ENCODE data around the gene PGM2L1. TPM values are rescaled to one million over a fixed set of nuclear protein-coding genes. Genes with fewer than 3 reads are reported as not detected.
A peak's percentile ranks its signal among the peaks of the same experiment; 100 is the strongest.

Gene PGM2L1
- total RNA-seq, 2 experiments from 2014 or later, result 6.1 to 6.5 TPM

DNA sequence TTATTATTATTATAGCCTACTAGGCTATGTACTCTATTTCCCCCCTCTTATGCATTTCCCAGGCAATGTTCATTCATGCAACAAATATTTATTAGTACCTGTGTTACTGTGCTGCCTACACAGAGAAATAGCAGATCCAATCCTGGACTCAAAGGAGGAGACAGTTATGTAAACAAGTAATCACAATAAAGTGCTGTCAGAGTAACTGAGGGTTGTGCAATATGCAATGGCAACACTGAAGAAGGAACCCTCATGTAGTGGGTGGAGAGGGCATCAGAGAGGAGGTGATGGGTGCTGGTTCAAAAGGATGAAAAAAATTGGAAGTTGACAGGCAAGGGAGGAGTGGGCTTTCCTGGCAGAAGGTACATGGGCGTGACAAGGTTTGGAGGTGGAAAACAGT is 85.9 kb downstream of the PGM2L1 start:
- ChIA-PET CTCF (interaction anchor here (1.3 to 2.1 kb wide), 3 partner anchors 9 to 137 kb away, joined by 3 to 12 read pairs (median 3); no protein-coding TSS in a partner anchor), POLR2A (no interaction called here)
- DNase-seq, result no peak
- H3K27ac Mint-ChIP-seq, result no peak overlapping the region
- H3K36me3 Mint-ChIP-seq (ENCODE audit: low read depth), result no peaks in the 10 kb centered on the region
- no peak overlapping the region for H3K4me3 Mint-ChIP-seq
- H3K9me3 Mint-ChIP-seq (ENCODE audit: insufficient read depth), result peaks cover 13% of the 10 kb centered on the region
- ATAC-seq, result no peak
- peaks cover 5% of the 10 kb centered on the region for H3K4me1 Mint-ChIP-seq (ENCODE audit: low read depth)
- peaks cover 54% of the 10 kb centered on the region for H3K27me3 Mint-ChIP-seq (ENCODE audit: low read depth)

DNA sequence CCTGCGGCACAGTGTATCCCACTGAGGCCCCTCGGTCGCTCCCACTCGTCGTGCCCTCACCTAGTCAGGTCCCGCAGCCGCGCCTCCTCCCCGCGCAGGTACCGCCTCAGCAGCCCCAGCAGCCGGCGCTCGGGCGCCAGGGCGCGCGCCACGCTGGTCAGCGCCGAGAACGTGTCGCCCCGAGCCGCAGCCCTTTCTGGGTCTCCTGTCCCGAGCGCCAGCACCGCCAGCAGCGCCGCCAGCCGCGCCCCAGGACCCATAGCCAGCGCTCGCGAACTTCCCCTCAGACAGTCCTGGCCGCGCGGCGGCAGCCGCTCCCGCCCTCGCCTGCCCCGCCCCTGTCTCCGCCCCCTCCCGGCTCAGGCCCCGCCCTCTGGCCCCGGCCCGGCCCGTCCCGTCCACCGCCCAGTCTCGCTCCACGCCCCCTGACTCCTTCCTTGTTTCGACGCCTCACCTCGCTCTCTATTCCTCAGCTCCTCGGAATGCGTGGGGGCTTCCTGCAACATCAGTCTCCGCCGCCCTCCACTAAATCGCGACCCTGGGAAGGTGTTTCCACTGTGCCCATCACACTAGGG is 86.8 kb downstream of the PGM2L1 start, which contains the start of gene P4HA3:
Gene P4HA3, minus strand, starts transcription at position 289 of the 575 bp plus-strand sequence. Its CDS starts 29 bp downstream, at position 260.
- peaks cover 52% of the 10 kb centered on the region for H3K27me3 Mint-ChIP-seq (ENCODE audit: low read depth)
- DNase-seq, result peak; percentile 64

GRCh38 chr11:74310857-74311256 is 87.4 kb downstream of the PGM2L1 start:
- ChIA-PET CTCF (no interaction called here), POLR2A (interaction anchor here (0.6 kb wide), 1 partner anchor 211 kb away, joined by 3 read pairs; no protein-coding TSS in a partner anchor)
- peaks cover 3% of the 10 kb centered on the region for H3K9me3 Mint-ChIP-seq (ENCODE audit: insufficient read depth)
- H3K4me1 Mint-ChIP-seq (ENCODE audit: low read depth), result peaks cover 7% of the 10 kb centered on the region
- H3K36me3 Mint-ChIP-seq (ENCODE audit: low read depth), result no peaks in the 10 kb centered on the region
- DNase-seq (no peak), ATAC-seq (no peak)
- H3K27me3 Mint-ChIP-seq (ENCODE audit: low read depth), result peaks cover 56% of the 10 kb centered on the region
- H3K4me3 Mint-ChIP-seq, result peak overlapping the region; percentile 48
- no peak overlapping the region for H3K27ac Mint-ChIP-seq

More for the DNA sequence above, 86.8 kb downstream of the PGM2L1 start, which contains the start of gene P4HA3:
- Mint-ChIP-seq H3K9me3 (ENCODE audit: insufficient read depth) (peaks cover 4% of the 10 kb centered on the region), H3K4me1 (ENCODE audit: low read depth) (peaks cover 6% of the 10 kb centered on the region), H3K4me3 (peak within 1 kb of the TSS; percentile 48), H3K36me3 (ENCODE audit: low read depth) (no peaks in the 10 kb centered on the region), H3K27ac (no peak within 1 kb of the TSS)
- ChIA-PET CTCF (interaction anchor here (2.1 kb wide), 1 partner anchor 10 kb away, joined by 12 read pairs; no protein-coding TSS in a partner anchor), POLR2A (no interaction called here)
- ATAC-seq, result peak; percentile 97

DNA sequence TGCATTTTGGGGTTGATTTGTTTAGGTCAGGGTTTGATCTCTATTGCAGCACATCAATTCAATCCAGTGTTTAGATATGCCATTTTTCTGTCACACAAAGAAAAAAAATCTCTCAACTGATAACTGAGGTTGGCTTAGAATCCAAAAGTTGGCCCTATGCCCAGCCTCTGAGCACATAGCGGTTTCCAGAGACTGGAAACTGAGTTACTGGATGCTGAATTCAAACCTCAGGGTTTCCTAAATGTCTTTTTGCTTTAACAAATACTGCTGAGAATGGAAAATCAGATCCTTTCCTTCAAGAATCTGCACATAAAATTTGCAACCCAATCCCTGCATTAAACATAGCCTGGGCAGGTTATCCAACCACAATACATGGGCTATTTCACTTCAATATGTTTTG is 90.8 kb downstream of the PGM2L1 start:
- Mint-ChIP-seq H3K4me3 (no peak overlapping the region), H3K36me3 (ENCODE audit: low read depth) (no peaks in the 10 kb centered on the region), H3K9me3 (ENCODE audit: insufficient read depth) (no peaks in the 10 kb centered on the region), H3K27me3 (ENCODE audit: low read depth) (peaks cover 55% of the 10 kb centered on the region), H3K27ac (no peak overlapping the region), H3K4me1 (ENCODE audit: low read depth) (peaks cover 7% of the 10 kb centered on the region)
- CTCF ChIA-PET, result interaction anchor here (1.5 to 1.6 kb wide), 2 partner anchors 14 to 51 kb away, joined by 4 to 5 read pairs; no protein-coding TSS in a partner anchor
- POLR2A ChIA-PET, result no interaction called here
- DNase-seq (no peak), ATAC-seq (no peak)

- no peak overlapping the region for H3K27ac Mint-ChIP-seq
- POLR2A ChIA-PET, result no interaction called here
- peaks cover 49% of the 10 kb centered on the region for H3K27me3 Mint-ChIP-seq (ENCODE audit: low read depth)
- ATAC-seq, result no peak
- DNase-seq, result no peak
- H3K9me3 Mint-ChIP-seq (ENCODE audit: insufficient read depth), result no peaks in the 10 kb centered on the region
- peaks cover 3% of the 10 kb centered on the region for H3K4me1 Mint-ChIP-seq (ENCODE audit: low read depth)
- H3K36me3 Mint-ChIP-seq (ENCODE audit: low read depth), result no peaks in the 10 kb centered on the region
- CTCF ChIA-PET, result no interaction called here
- no peak overlapping the region for H3K4me3 Mint-ChIP-seq
These were observed 91.6 kb downstream of the PGM2L1 start for GRCh38 chr11:74306435-74307175.

- ChIA-PET CTCF (interaction anchor here (2.4 kb wide), 1 partner anchor 23 kb away, joined by 13 read pairs; no protein-coding TSS in a partner anchor), POLR2A (no interaction called here)
- H3K9me3 Mint-ChIP-seq (ENCODE audit: insufficient read depth), result no peaks in the 10 kb centered on the region
- DNase-seq (no peak), ATAC-seq (no peak)
- H3K27ac Mint-ChIP-seq, result no peak overlapping the region
- peaks cover 7% of the 10 kb centered on the region for H3K27me3 Mint-ChIP-seq (ENCODE audit: low read depth)
- no peak overlapping the region for H3K4me3 Mint-ChIP-seq
- H3K36me3 Mint-ChIP-seq (ENCODE audit: low read depth), result no peaks in the 10 kb centered on the region
- peaks cover 5% of the 10 kb centered on the region for H3K4me1 Mint-ChIP-seq (ENCODE audit: low read depth)
These were observed 99.2 kb downstream of the PGM2L1 start for GRCh38 chr11:74299015-74299414.

- Mint-ChIP-seq H3K27me3 (ENCODE audit: low read depth) (peaks cover 9% of the 10 kb centered on the region), H3K4me1 (ENCODE audit: low read depth) (peaks cover 5% of the 10 kb centered on the region), H3K4me3 (no peak overlapping the region), H3K27ac (no peak overlapping the region), H3K9me3 (ENCODE audit: insufficient read depth) (no peaks in the 10 kb centered on the region), H3K36me3 (ENCODE audit: low read depth) (no peaks in the 10 kb centered on the region)
- CTCF ChIA-PET, result interaction anchor here (0.9 kb wide), 2 partner anchors 42 to 151 kb away, joined by 3 to 4 read pairs; no protein-coding TSS in a partner anchor
- no peak for ATAC-seq
- DNase-seq, result no peak
- POLR2A ChIA-PET, result no interaction called here
These were observed 100.7 kb downstream of the PGM2L1 start for GRCh38 chr11:74297484-74297883.

DNA sequence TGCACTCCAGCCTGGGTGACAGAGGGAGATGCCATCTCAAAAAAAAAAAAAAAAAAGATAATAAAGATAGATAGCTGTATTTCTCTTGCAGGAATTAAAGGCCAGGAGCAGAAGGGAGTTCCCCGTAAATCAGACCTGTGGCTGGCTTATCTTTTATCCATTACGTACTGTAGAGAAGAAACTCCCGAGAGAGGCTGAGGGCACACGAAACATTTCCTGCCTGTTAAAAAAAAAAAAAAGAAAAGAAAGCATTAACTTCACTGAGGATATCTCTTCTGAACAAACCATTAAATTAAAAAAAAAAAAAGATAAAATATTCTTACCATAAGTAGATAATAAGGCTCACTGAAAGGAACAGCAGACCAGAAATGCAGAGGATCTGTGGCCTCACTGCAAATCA is 109.3 kb downstream of the PGM2L1 start:
- no peaks in the 10 kb centered on the region for H3K4me1 Mint-ChIP-seq (ENCODE audit: low read depth)
- no peaks in the 10 kb centered on the region for H3K9me3 Mint-ChIP-seq (ENCODE audit: insufficient read depth)
- peaks cover 2% of the 10 kb centered on the region for H3K36me3 Mint-ChIP-seq (ENCODE audit: low read depth)
- no peak overlapping the region for H3K4me3 Mint-ChIP-seq
- ChIA-PET POLR2A (no interaction called here), CTCF (interaction anchor here (0.6 kb wide), 1 partner anchor 454 kb away, joined by 3 read pairs; no protein-coding TSS in a partner anchor)
- ATAC-seq, result no peak
- no peak overlapping the region for H3K27ac Mint-ChIP-seq
- DNase-seq, result no peak
- peaks cover 5% of the 10 kb centered on the region for H3K27me3 Mint-ChIP-seq (ENCODE audit: low read depth)

DNA sequence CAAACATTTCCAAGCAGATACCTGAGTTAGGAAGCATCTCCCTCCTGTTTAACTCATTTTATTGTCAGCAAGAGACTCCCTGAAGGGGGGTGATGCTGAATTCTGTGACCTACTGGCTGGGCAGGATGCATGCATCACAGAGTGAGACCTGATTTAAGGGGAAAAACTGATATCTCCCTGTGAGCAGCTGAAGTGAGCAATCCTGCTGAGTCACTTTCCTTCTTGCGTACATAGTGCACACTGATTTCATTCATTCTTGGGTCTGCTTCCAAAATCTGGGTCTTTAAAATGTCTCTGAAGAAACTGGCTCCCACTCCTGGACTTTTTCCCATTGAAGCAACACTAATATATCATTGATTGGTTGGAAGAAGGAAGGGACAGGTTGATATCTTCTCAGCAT is 110.1 kb downstream of the PGM2L1 start:
- no peak for ATAC-seq
- Mint-ChIP-seq H3K4me1 (ENCODE audit: low read depth) (no peaks in the 10 kb centered on the region), H3K27ac (no peak overlapping the region), H3K9me3 (ENCODE audit: insufficient read depth) (no peaks in the 10 kb centered on the region), H3K36me3 (ENCODE audit: low read depth) (peaks cover 2% of the 10 kb centered on the region), H3K4me3 (no peak overlapping the region), H3K27me3 (ENCODE audit: low read depth) (peaks cover 4% of the 10 kb centered on the region)
- ChIA-PET CTCF (interaction anchor here (0.6 kb wide), 1 partner anchor 454 kb away, joined by 3 read pairs; no protein-coding TSS in a partner anchor), POLR2A (no interaction called here)
- DNase-seq, result no peak

GRCh38 chr11:74284466-74284865 is 113.8 kb downstream of the PGM2L1 start:
- Mint-ChIP-seq H3K36me3 (ENCODE audit: low read depth) (no peaks in the 10 kb centered on the region), H3K9me3 (ENCODE audit: insufficient read depth) (no peaks in the 10 kb centered on the region), H3K27me3 (ENCODE audit: low read depth) (no peaks in the 10 kb centered on the region), H3K4me3 (no peak overlapping the region), H3K4me1 (ENCODE audit: low read depth) (no peaks in the 10 kb centered on the region), H3K27ac (no peak overlapping the region)
- ChIA-PET CTCF (interaction anchor here (1.4 kb wide), 1 partner anchor 29 kb away, joined by 3 read pairs; no protein-coding TSS in a partner anchor), POLR2A (no interaction called here)
- ATAC-seq (no peak), DNase-seq (no peak)

DNA sequence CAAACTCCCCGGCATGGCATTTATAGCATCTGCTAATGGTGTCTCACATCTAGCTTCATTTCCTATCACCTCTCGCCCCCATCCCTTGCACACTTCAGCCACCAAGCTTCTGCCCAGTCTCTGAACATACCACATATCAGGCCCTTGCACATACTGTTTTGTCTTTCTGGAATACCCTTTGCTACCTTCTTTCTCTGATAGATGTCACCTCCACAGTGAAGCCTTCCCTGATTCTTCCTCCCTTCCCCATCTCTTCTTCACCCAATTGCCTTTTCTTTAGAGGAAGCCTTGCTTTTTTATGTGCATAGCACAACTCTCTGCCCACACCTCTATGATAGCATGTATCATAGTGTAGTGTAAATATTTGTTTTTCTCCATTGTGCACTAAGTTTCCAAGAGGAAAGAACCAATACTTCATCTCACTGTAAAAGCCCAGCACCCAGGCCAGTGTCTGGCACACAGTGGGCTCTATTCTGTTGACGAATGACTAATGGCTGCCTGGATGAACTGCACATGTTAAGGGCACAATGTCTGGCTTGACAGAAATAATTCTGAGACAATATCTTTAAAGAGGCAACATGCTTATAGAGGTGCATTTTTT is 114.6 kb downstream of the PGM2L1 start:
- ChIA-PET CTCF (interaction anchor here (1.0 to 1.4 kb wide), 2 partner anchors 28 to 38 kb away, joined by 3 to 5 read pairs; no protein-coding TSS in a partner anchor), POLR2A (no interaction called here)
- H3K9me3 Mint-ChIP-seq (ENCODE audit: insufficient read depth), result no peaks in the 10 kb centered on the region
- H3K4me1 Mint-ChIP-seq (ENCODE audit: low read depth), result no peaks in the 10 kb centered on the region
- DNase-seq (no peak), ATAC-seq (no peak)
- no peak overlapping the region for H3K27ac Mint-ChIP-seq
- no peak overlapping the region for H3K4me3 Mint-ChIP-seq
- no peaks in the 10 kb centered on the region for H3K36me3 Mint-ChIP-seq (ENCODE audit: low read depth)
- H3K27me3 Mint-ChIP-seq (ENCODE audit: low read depth), result no peaks in the 10 kb centered on the region
